DOHH2 (cell line): ENCODE measurements around the gene EIF5A.

Experiments used
- CTCF ChIP-seq: fragments of 200-600 bp; sonication (generic); IDR thresholded peaks from one replicate; pipeline ENCODE4 v1.5.1; 2014; ENCODE audit warnings: antibody characterized with exemption, mild to moderate bottlenecking, low read depth, low read length; ENCODE audit not compliant: poor library complexity, severe bottlenecking
- EZH2phosphoT487 ChIP-seq: fragments of 200-600 bp; sonication (generic); IDR thresholded peaks from 2 replicates; pipeline ENCODE4 v1.6.1; 2017; ENCODE audit warnings: borderline replicate concordance, mild to moderate bottlenecking, antibody characterized with exemption, low read length, moderate library complexity, mixed read lengths

GRCh38 chr17:7356756-7357155, 49.3 kb downstream of the EIF5A start:
- TF ChIP-seq CTCF (no peak), EZH2phosphoT487 (no peak)
